Breast epithelium (tissue), 4 donors: Measurements from ENCODE around the gene PCNX2. TPM values are rescaled to one million over a fixed set of nuclear protein-coding genes. Genes with fewer than 3 reads are reported as not detected.

Experiments used
- DNase-seq, 2 donors: peaks; one replicate each; pipeline ENCODE4 v3.0.0-alpha.2; 2019; ENCODE audit warnings: low spot score in 2 of 2
- H3K27ac ChIP-seq, 2 donors: fragments of 200-600 bp; sonication (generic) in 1 of 2; one replicate each; pipeline ENCODE4 v1.5.1; 2016 to 2019; ENCODE audit warnings: mild to moderate bottlenecking in 1 of 2
- H3K27me3 ChIP-seq, 2 donors: fragments of 200-600 bp; sonication (generic) in 1 of 2; one replicate each; pipeline versions ENCODE4 v1.5.1 to v1.6.0; 2017 to 2019; ENCODE audit warnings: control low read depth in 1 of 2, mild to moderate bottlenecking in 1 of 2
- H3K36me3 ChIP-seq: fragments of 200-600 bp; one replicate; pipeline ENCODE4 v1.5.1; 2019
- H3K4me1 ChIP-seq, 2 donors: fragments of 200-600 bp; sonication (generic); one replicate each; pipeline ENCODE4 v1.5.1; 2016 to 2019; ENCODE audit warnings: control low read depth in 1 of 2
- H3K4me3 ChIP-seq, 3 donors: fragments of 200-600 bp; sonication (generic); 1 replicate in 2 of 3; 2 replicates in 1 of 3; pipeline ENCODE4 v1.5.1; 2016 to 2019; ENCODE audit warnings: mild to moderate bottlenecking in 3 of 3, moderate library complexity in 2 of 3
- H3K9me3 ChIP-seq, 2 donors: fragments of 200-600 bp; sonication (generic) in 1 of 2; one replicate each; pipeline ENCODE4 v1.5.1; 2016 to 2019; ENCODE audit warnings: control low read depth in 1 of 2
- CTCF ChIP-seq, 3 donors: fragments of 450-650 bp; IDR thresholded peaks; one replicate each; pipeline ENCODE4 v1.5.1; 2016 to 2017; ENCODE audit warnings: antibody characterized with exemption in 3 of 3, mild to moderate bottlenecking in 3 of 3, moderate library complexity in 3 of 3
- POLR2A ChIP-seq: fragments of 450-650 bp; IDR thresholded peaks from one replicate; pipeline ENCODE4 v1.6.1; 2016; ENCODE audit warnings: antibody characterized with exemption, mild to moderate bottlenecking, moderate library complexity
- POLR2AphosphoS5 ChIP-seq, 3 donors: sonication (generic); formaldehyde crosslinking; IDR thresholded peaks; one replicate each; pipeline ENCODE4 v1.6.1; 2017; ENCODE audit warnings: antibody characterized with exemption in 3 of 3
- intact Hi-C: fragments of 100-400 bp; cut with DNase I; formaldehyde crosslinking; loops from one replicate; pipeline ENCODE4 v1.15.1; 2023; ENCODE audit warnings: low total_unique reads
- total RNA-seq, 3 donors: library from RNA; depleted of rRNA; stranded (reverse); fragments of >200 nt; gene quantifications; one replicate each; pipeline ENCODE4 v1.1.0, GENCODE V29; 2016

The PCNX2 gene
- total RNA-seq, 3 donors from 2014 or later: 18.7 to 32.6 (median 26.2) TPM

- intact Hi-C loops: no loop called here
- Histone ChIP-seq H3K27ac (no peak overlapping the region), H3K27me3 (no peaks in the 10 kb centered on the region), H3K9me3 (peaks cover 9 to 12% of the 10 kb centered on the region in 2 donors), H3K36me3 (peaks cover 10% of the 10 kb centered on the region), H3K4me1 (no peaks in the 10 kb centered on the region), H3K4me3 (no peak overlapping the region)
- TF ChIP-seq POLR2A: no peak
- no peak for TF ChIP-seq CTCF (IDR thresholded peaks at IDR 0.05)
- TF ChIP-seq POLR2AphosphoS5 (IDR thresholded peaks at IDR 0.05): no peak
- no peak for DNase-seq
These were observed 297.4 kb downstream of the PCNX2 start for GRCh38 chr1:232998138-232998537.

GRCh38 chr1:232996143-232996542, 299.4 kb downstream of the PCNX2 start:
- intact Hi-C loops: no loop called here
- no peak for DNase-seq
- Histone ChIP-seq H3K4me1 (no peaks in the 10 kb centered on the region), H3K9me3 (peaks cover 9 to 12% of the 10 kb centered on the region in 2 donors), H3K36me3 (peaks cover 10% of the 10 kb centered on the region), H3K4me3 (no peak overlapping the region), H3K27ac (no peak overlapping the region), H3K27me3 (no peaks in the 10 kb centered on the region)
- TF ChIP-seq POLR2AphosphoS5 (IDR thresholded peaks at IDR 0.05) (no peak), CTCF (IDR thresholded peaks at IDR 0.05) (no peak), POLR2A (no peak)

DNA sequence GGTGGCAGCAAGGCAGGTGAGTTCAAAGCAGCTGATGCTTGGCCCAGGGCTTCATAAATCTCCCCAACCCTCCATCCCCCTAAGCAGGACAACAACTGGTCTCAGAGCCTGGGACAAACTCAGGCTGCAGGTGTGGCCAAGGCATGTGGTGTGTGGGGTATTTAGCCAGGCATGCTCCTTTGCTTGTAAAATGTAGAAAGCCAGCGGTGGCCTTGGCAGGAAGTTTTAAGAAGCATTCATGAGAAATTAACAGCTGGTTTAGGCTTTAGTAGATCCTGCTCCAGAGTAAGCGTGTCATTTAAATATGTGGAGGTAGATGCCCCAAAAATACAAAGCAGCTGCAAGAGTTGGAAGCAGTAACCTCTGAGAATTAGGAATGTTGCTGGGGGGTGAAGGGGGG, 300.3 kb downstream of the PCNX2 start:
- intact Hi-C loops: no loop called here
- no peak for DNase-seq
- Histone ChIP-seq H3K4me3 (no peak overlapping the region), H3K27ac (no peak overlapping the region), H3K27me3 (no peaks in the 10 kb centered on the region), H3K4me1 (no peaks in the 10 kb centered on the region), H3K9me3 (peaks cover 9 to 12% of the 10 kb centered on the region in 2 donors), H3K36me3 (peaks cover 10% of the 10 kb centered on the region)
- no peak for TF ChIP-seq CTCF (IDR thresholded peaks at IDR 0.05)
- no peak for TF ChIP-seq POLR2A
- no peak for TF ChIP-seq POLR2AphosphoS5 (IDR thresholded peaks at IDR 0.05)

- Histone ChIP-seq H3K27me3 (no peaks in the 10 kb centered on the region), H3K9me3 (peaks cover 9 to 12% of the 10 kb centered on the region in 2 donors)
- intact Hi-C loops: no loop called here
These were observed 302.0 kb downstream of the PCNX2 start for GRCh38 chr1:232993555-232993954.

DNA sequence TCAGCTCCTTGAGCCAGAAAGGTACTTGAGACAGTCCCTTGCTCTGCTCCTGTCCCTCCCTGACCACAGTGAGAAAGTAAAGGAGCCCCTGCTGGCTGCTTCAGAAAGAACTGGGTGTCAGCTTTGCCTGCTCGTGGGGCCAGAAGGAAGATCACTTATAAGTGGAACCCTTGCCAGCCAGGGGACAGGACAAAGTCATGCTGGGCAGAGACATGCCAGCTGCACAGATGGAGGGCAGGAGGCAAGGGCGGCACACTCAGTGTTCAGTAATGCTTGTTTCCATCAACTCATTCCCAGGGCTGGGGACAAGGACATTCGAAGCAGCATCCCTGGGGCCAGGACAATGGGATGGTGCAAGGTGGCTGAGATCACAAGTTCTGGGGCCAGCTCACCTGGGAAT, 303.3 kb downstream of the PCNX2 start:
- H3K4me1 ChIP-seq: no peaks in the 10 kb centered on the region
- H3K27me3 ChIP-seq: no peaks in the 10 kb centered on the region
- H3K4me3 ChIP-seq: no peak overlapping the region
- intact Hi-C loops: no loop called here
- H3K9me3 ChIP-seq: peaks cover 9 to 12% of the 10 kb centered on the region in 2 donors
- no peak for TF ChIP-seq POLR2A
- H3K36me3 ChIP-seq: no peaks in the 10 kb centered on the region
- no peak overlapping the region for H3K27ac ChIP-seq
- no peak for DNase-seq

More at GRCh38 chr1:232993555-232993954, 302.0 kb downstream of the PCNX2 start:
- TF ChIP-seq POLR2A (no peak), CTCF (IDR thresholded peaks at IDR 0.05) (no peak), POLR2AphosphoS5 (IDR thresholded peaks at IDR 0.05) (no peak)
- no peak overlapping the region for H3K4me3 ChIP-seq
- H3K4me1 ChIP-seq: no peaks in the 10 kb centered on the region
- no peak overlapping the region for H3K27ac ChIP-seq
- DNase-seq: no peak
- H3K36me3 ChIP-seq: peaks cover 9% of the 10 kb centered on the region

DNA sequence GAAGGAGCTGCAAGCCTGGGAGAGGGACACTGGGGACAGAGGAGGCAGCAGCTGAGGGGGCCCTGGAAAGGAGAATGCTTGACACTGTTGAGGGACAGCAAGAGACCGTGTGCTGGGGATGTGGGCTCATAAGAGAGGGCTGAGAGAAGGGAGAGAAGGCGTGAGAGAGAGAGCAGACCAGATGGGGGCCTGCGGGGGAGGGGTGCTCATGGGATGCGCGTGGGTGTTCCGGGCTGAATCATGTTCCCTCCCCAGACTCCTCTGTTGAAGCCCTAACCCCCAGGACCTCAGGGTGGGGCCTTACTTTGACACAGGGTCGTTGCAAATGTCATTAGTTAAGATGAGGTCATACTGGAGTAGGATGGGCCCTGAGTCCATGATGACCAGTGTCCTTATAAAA, 304.3 kb downstream of the PCNX2 start:
- H3K4me3 ChIP-seq: no peak overlapping the region
- H3K36me3 ChIP-seq: no peaks in the 10 kb centered on the region
- intact Hi-C loops: no loop called here
- peaks cover 9 to 12% of the 10 kb centered on the region in 2 donors for H3K9me3 ChIP-seq
- no peaks in the 10 kb centered on the region for H3K4me1 ChIP-seq
- H3K27ac ChIP-seq: no peak overlapping the region
- H3K27me3 ChIP-seq: no peaks in the 10 kb centered on the region
- DNase-seq: no peak
- no peak for TF ChIP-seq POLR2A
